ENCODE data around the gene OR10K1.
"Not testable (repeated sequence)": the region's sequence is repeated elsewhere in the genome, so short reads cannot be mapped to it uniquely, and the experiment has no call there.

OR10K1 gene, protein sequence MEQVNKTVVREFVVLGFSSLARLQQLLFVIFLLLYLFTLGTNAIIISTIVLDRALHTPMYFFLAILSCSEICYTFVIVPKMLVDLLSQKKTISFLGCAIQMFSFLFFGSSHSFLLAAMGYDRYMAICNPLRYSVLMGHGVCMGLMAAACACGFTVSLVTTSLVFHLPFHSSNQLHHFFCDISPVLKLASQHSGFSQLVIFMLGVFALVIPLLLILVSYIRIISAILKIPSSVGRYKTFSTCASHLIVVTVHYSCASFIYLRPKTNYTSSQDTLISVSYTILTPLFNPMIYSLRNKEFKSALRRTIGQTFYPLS

DNA sequence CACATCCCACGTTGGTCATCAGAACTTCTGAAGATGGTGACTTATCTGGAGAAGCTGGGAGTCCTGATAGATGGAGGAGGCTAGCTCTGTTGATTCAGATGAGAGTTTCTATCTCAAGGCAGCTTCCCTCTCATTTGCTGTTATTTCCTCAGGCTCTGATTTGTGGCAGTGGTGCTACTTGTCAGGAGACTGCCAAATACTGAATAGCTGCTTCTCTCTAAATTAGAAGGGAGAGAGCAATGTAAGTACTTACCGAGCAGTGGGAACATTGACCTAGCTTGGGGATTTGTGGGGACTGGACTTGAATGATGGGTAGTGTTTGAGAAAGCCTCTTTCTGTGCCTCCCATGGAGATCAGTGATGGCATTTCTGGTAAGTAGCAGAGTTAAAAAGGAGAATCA is at the start of gene OR10K1:
OR10K1 (plus strand) TSS at position 301 of the 400 bp plus-strand sequence. CDS start 3,728 bp downstream, outside the sequence.
- H3K9me3 ChIP-seq: no peaks in the 10 kb centered on the region
- no peaks in the 10 kb centered on the region for H3K4me1 ChIP-seq
- in situ Hi-C loops (cut with MboI; ENCODE audit: low sequenced_read_pairs): no loop called here
- no peak for DNase-seq (ENCODE audit: low spot score in 2 of 2)
- H3K27me3 ChIP-seq (ENCODE audit: low read depth): no peaks in the 10 kb centered on the region
- H3K4me3 ChIP-seq: no peak within 1 kb of the TSS
- no peaks in the 10 kb centered on the region for H3K36me3 ChIP-seq (replicated peaks)

DNA sequence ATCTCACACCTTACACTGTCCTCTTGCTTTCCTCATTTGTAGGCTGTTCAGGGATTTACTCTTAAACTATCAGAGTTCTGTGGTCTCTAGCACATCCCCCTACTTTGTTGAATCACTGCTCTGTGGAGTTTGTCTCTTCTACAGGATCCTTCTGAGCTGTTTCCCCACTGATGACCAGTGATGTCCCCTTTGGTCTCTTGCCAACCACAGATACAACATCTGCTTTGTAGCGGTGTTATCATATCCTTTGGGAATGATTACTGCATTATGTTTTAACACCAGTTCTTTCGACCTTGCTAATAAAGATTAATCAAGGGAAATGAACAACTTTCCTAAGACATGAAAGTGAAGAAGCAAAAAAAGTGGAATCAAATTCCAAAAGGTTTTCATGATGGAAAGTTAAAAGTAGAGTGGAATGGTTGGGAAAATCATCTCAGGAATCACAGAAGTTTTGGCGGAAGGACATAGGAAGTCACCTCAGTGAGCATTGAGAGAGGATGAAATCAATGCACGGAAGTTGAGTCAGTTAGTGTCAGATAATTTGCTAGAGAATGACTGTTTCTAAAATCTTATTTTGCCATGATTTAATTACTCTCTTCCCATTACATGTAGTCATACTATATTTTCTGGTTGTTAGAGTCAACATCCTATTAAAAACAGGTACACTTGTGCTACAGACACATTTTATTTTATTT is 46.8 kb upstream of the OR10K1 start:
- Histone ChIP-seq H3K36me3 (replicated peaks) (no peaks in the 10 kb centered on the region), H3K4me3 (no peak overlapping the region), H3K27me3 (ENCODE audit: low read depth) (no peaks in the 10 kb centered on the region), H3K9me3 (no peaks in the 10 kb centered on the region), H3K4me1 (no peaks in the 10 kb centered on the region)
- no peak for DNase-seq (ENCODE audit: low spot score in 2 of 2)
- in situ Hi-C loops (cut with MboI; ENCODE audit: low sequenced_read_pairs): no loop called here

DNA sequence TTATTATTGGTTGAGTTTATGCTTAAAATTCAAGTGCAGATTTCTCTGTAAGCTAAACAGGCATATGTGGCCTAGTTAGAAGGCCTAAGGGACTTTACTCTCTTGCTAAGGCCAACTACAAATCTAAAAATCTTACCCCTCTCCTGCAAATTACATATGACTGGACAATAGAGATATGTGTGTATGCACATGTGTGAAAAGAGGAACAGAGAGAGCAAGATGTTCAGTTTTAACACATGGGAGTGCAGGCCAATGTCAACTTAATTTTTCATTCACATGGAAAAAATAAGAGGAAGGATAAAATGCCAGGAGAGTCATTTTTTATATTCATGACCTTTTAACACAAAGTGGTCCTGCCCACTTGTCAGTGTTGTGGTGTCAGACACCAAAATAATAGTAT is 44.0 kb upstream of the OR10K1 start:
- Histone ChIP-seq H3K4me1 (no peaks in the 10 kb centered on the region), H3K4me3 (no peak overlapping the region), H3K36me3 (replicated peaks) (no peaks in the 10 kb centered on the region), H3K9me3 (no peaks in the 10 kb centered on the region), H3K27me3 (ENCODE audit: low read depth) (no peaks in the 10 kb centered on the region)
- no peak for DNase-seq (ENCODE audit: low spot score in 2 of 2)
- in situ Hi-C loops (cut with MboI; ENCODE audit: low sequenced_read_pairs): no loop called here

- no peaks in the 10 kb centered on the region for H3K4me1 ChIP-seq
- no peak overlapping the region for H3K4me3 ChIP-seq
- no peaks in the 10 kb centered on the region for H3K9me3 ChIP-seq
- in situ Hi-C loops (cut with MboI; ENCODE audit: low sequenced_read_pairs): no loop called here
- peak in 1 of 2 experiments; percentile 9 for DNase-seq (ENCODE audit: low spot score in 2 of 2)
- H3K36me3 ChIP-seq (replicated peaks): no peaks in the 10 kb centered on the region
- no peaks in the 10 kb centered on the region for H3K27me3 ChIP-seq (ENCODE audit: low read depth)
Observed at GRCh38 chr1:158422212-158422611, 39.4 kb upstream of the OR10K1 start.

- no peak for DNase-seq (ENCODE audit: low spot score in 2 of 2)
- Histone ChIP-seq H3K4me1 (no peaks in the 10 kb centered on the region), H3K4me3 (no peak overlapping the region), H3K27me3 (ENCODE audit: low read depth) (no peaks in the 10 kb centered on the region), H3K9me3 (no peaks in the 10 kb centered on the region), H3K36me3 (replicated peaks) (no peaks in the 10 kb centered on the region)
- in situ Hi-C loops (cut with MboI; ENCODE audit: low sequenced_read_pairs): no loop called here
Observed at GRCh38 chr1:158425027-158425426, 36.6 kb upstream of the OR10K1 start.

- Histone ChIP-seq H3K4me1 (no peaks in the 10 kb centered on the region), H3K27me3 (ENCODE audit: low read depth) (no peaks in the 10 kb centered on the region), H3K9me3 (no peaks in the 10 kb centered on the region), H3K4me3 (no peak within 1 kb of the TSS), H3K36me3 (replicated peaks) (no peaks in the 10 kb centered on the region)
- no peak for DNase-seq (ENCODE audit: low spot score in 2 of 2)
- in situ Hi-C loops (cut with MboI; ENCODE audit: low sequenced_read_pairs): no loop called here
Observed at GRCh38 chr1:158426137-158426536, 35.5 kb upstream of the OR10K1 start, which contains the start of gene OR10K2. Gene OR10K2, minus strand, starts transcription at chr1:158426237. Its CDS starts 5,371 bp downstream, at chr1:158420866.

GRCh38 chr1:158430163-158430562 is 31.5 kb upstream of the OR10K1 start:
- H3K4me1 ChIP-seq; H3K36me3 ChIP-seq (replicated peaks); in situ Hi-C loops (cut with MboI; ENCODE audit: low sequenced_read_pairs); H3K4me3 ChIP-seq; DNase-seq (ENCODE audit: low spot score in 2 of 2); H3K27me3 ChIP-seq (ENCODE audit: low read depth); H3K9me3 ChIP-seq: not testable (repeated sequence)

DNA sequence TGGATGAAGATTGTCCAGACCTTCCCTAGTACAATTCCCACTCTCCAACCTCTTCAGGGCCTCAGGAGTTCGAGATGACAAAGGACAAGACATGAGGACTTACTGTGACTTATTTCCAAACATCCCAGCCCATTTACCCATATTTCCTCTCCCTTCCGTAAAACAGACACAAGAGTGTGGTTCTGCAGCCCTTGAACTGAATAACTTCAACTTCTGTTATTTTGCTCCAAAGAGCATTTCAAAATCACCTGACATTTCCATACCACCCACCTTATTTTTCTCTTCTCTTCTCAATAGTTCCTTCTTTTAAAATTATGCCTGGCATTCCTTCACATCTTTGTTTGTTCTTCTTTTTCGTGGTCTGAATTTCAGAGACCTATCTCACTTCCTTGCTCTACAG is 26.9 kb upstream of the OR10K1 start:
- H3K4me1 ChIP-seq: no peaks in the 10 kb centered on the region
- in situ Hi-C loops (cut with MboI; ENCODE audit: low sequenced_read_pairs): no loop called here
- no peak for DNase-seq (ENCODE audit: low spot score in 2 of 2)
- H3K4me3 ChIP-seq: no peak overlapping the region
- no peaks in the 10 kb centered on the region for H3K9me3 ChIP-seq
- no peaks in the 10 kb centered on the region for H3K36me3 ChIP-seq (replicated peaks)
- H3K27me3 ChIP-seq (ENCODE audit: low read depth): no peaks in the 10 kb centered on the region; the same call in 1 of the 2 replicates

GRCh38 chr1:158445376-158445775 is 16.3 kb upstream of the OR10K1 start:
- no peak overlapping the region for H3K4me3 ChIP-seq
- no peaks in the 10 kb centered on the region for H3K9me3 ChIP-seq
- in situ Hi-C loops (cut with MboI; ENCODE audit: low sequenced_read_pairs): no loop called here
- H3K4me1 ChIP-seq: no peaks in the 10 kb centered on the region
- no peak for DNase-seq (ENCODE audit: low spot score in 2 of 2)
- no peaks in the 10 kb centered on the region for H3K36me3 ChIP-seq (replicated peaks)
- H3K27me3 ChIP-seq (ENCODE audit: low read depth): no peaks in the 10 kb centered on the region

- DNase-seq (ENCODE audit: low spot score in 2 of 2): no peak
- no peaks in the 10 kb centered on the region for H3K36me3 ChIP-seq (replicated peaks)
- H3K9me3 ChIP-seq: no peaks in the 10 kb centered on the region
- H3K27me3 ChIP-seq (ENCODE audit: low read depth): no peaks in the 10 kb centered on the region
- in situ Hi-C loops (cut with MboI; ENCODE audit: low sequenced_read_pairs): no loop called here
- H3K4me1 ChIP-seq: no peaks in the 10 kb centered on the region
- H3K4me3 ChIP-seq: no peak overlapping the region
Observed at GRCh38 chr1:158454537-158454936, 7.1 kb upstream of the OR10K1 start.

- Histone ChIP-seq H3K9me3 (no peaks in the 10 kb centered on the region), H3K27me3 (ENCODE audit: low read depth) (no peaks in the 10 kb centered on the region), H3K4me3 (no peak overlapping the region), H3K4me1 (no peaks in the 10 kb centered on the region), H3K36me3 (replicated peaks) (no peaks in the 10 kb centered on the region)
- in situ Hi-C loops (cut with MboI; ENCODE audit: low sequenced_read_pairs): no loop called here
- DNase-seq (ENCODE audit: low spot score in 2 of 2): no peak
Observed at GRCh38 chr1:158457246-158457645, 4.4 kb upstream of the OR10K1 start.

- no peaks in the 10 kb centered on the region for H3K4me1 ChIP-seq
- no peaks in the 10 kb centered on the region for H3K9me3 ChIP-seq
- in situ Hi-C loops (cut with MboI; ENCODE audit: low sequenced_read_pairs): no loop called here
Observed at GRCh38 chr1:158458263-158458662, 3.4 kb upstream of the OR10K1 start.

GRCh38 chr1:158471920-158472319 is 10.3 kb downstream of the OR10K1 start, which contains the start of gene OR10R2:
Gene OR10R2, plus strand, starts transcription at chr1:158472220. Its CDS starts 106 bp downstream, at chr1:158472326.
- in situ Hi-C loops (cut with MboI; ENCODE audit: low sequenced_read_pairs): no loop called here
- no peaks in the 10 kb centered on the region for H3K9me3 ChIP-seq
- H3K36me3 ChIP-seq (replicated peaks): no peaks in the 10 kb centered on the region
- H3K4me3 ChIP-seq: no peak within 1 kb of the TSS
- peaks cover 3% of the 10 kb centered on the region; the same call in 1 of the 2 replicates for H3K27me3 ChIP-seq (ENCODE audit: low read depth)
- DNase-seq (ENCODE audit: low spot score in 2 of 2): no peak
- no peaks in the 10 kb centered on the region for H3K4me1 ChIP-seq

More at GRCh38 chr1:158458263-158458662, 3.4 kb upstream of the OR10K1 start:
- DNase-seq (ENCODE audit: low spot score in 2 of 2): no peak
- no peak overlapping the region for H3K4me3 ChIP-seq
- no peaks in the 10 kb centered on the region for H3K27me3 ChIP-seq (ENCODE audit: low read depth)
- H3K36me3 ChIP-seq (replicated peaks): no peaks in the 10 kb centered on the region

DNA sequence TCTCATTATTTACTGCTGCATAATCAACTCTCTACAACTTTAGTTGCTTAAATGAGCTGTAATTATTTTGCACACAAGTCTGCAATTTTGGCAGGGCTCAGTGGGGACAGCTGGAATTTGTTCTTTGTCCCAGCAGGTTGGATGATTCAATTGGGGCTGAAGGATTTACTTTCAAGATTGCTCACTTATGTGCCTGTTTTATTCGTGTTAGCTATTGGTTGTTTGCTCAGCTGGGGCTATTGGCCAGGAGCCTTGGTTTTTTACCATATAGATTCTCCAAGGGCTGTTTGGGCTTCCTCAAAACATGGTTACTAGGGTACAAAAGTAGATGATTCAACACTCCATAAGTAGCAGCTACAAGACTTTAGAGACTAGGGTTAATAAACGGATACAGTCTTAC is 23.8 kb downstream of the OR10K1 start:
- no peaks in the 10 kb centered on the region for H3K4me1 ChIP-seq
- H3K4me3 ChIP-seq: no peak overlapping the region
- H3K9me3 ChIP-seq: no peaks in the 10 kb centered on the region
- in situ Hi-C loops (cut with MboI; ENCODE audit: low sequenced_read_pairs): no loop called here
- no peaks in the 10 kb centered on the region; the same call in 1 of the 2 replicates for H3K27me3 ChIP-seq (ENCODE audit: low read depth)
- DNase-seq (ENCODE audit: low spot score in 2 of 2): no peak
- H3K36me3 ChIP-seq (replicated peaks): no peaks in the 10 kb centered on the region
